ENCODE data around the gene UGT1A5.

UGT1A5 gene

DNA sequence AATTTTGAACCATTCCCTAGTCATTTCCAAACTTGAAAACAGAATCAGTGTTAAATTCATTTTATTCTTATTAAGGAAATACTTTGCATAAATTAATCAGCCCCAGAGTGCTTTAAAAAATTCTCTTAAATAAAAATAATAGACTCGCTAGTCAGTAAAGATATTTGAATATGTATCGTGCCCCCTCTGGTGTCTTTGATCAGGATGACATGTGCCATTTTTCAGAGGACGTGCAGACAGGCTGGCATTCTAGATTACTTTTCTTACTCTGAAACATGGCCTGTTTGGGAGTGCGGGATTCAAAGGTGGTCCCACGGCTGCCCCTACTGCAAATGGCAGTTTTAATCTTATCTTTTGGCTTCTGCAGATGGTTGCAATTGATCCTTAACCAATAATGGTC, 59.9 kb downstream of the UGT1A5 start:
- Histone ChIP-seq H3K9me3 (ENCODE audit: control insufficient read depth, insufficient read depth, low read depth, low read length) (no peaks in the 10 kb centered on the region), H3K4me1 (ENCODE audit: control insufficient read depth, insufficient read depth, low read length) (no peaks in the 10 kb centered on the region), H3K27ac (ENCODE audit: extremely low read depth, low read depth, low read length) (no peak overlapping the region), H3K36me3 (ENCODE audit: control insufficient read depth in 2 of 2, insufficient read depth in 1 of 2, low read length in 2 of 2) (no peaks in the 10 kb centered on the region), H3K4me3 (ENCODE audit: low read depth, low read length) (no peak overlapping the region)
- ChIA-PET CTCF (no interaction called here), POLR2A (no interaction called here)
- TF ChIP-seq, protein P1, sequence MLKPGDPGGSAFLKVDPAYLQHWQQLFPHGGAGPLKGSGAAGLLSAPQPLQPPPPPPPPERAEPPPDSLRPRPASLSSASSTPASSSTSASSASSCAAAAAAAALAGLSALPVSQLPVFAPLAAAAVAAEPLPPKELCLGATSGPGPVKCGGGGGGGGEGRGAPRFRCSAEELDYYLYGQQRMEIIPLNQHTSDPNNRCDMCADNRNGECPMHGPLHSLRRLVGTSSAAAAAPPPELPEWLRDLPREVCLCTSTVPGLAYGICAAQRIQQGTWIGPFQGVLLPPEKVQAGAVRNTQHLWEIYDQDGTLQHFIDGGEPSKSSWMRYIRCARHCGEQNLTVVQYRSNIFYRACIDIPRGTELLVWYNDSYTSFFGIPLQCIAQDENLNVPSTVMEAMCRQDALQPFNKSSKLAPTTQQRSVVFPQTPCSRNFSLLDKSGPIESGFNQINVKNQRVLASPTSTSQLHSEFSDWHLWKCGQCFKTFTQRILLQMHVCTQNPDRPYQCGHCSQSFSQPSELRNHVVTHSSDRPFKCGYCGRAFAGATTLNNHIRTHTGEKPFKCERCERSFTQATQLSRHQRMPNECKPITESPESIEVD (tag by site-specific recombination; IDR thresholded peaks at IDR 0.05) = no peak
- no peak for TF ChIP-seq SCRT2 (tag by site-specific recombination; IDR thresholded peaks at IDR 0.05)
- TF ChIP-seq MEIS1 (CRISPR knock-in tag; IDR thresholded peaks at IDR 0.05; ENCODE audit: borderline replicate concordance) = no peak
- no peak for TF ChIP-seq OVOL3 (tag by site-specific recombination; IDR thresholded peaks at IDR 0.05)
- TF ChIP-seq ZNF354C (tag by site-specific recombination; IDR thresholded peaks at IDR 0.05; ENCODE audit: borderline replicate concordance, low read depth) = no peak
- no peak for TF ChIP-seq ZNF416 (tag by site-specific recombination; IDR thresholded peaks at IDR 0.05)
- no peak for TF ChIP-seq ZNF121 (tag by site-specific recombination; IDR thresholded peaks at IDR 0.05)
- TF ChIP-seq, protein P2, sequence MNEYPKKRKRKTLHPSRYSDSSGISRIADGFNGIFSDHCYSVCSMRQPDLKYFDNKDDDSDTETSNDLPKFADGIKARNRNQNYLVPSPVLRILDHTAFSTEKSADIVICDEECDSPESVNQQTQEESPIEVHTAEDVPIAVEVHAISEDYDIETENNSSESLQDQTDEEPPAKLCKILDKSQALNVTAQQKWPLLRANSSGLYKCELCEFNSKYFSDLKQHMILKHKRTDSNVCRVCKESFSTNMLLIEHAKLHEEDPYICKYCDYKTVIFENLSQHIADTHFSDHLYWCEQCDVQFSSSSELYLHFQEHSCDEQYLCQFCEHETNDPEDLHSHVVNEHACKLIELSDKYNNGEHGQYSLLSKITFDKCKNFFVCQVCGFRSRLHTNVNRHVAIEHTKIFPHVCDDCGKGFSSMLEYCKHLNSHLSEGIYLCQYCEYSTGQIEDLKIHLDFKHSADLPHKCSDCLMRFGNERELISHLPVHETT (tag by site-specific recombination; IDR thresholded peaks at IDR 0.05) = no peak
- no peak for TF ChIP-seq ZFP41 (tag by site-specific recombination; IDR thresholded peaks at IDR 0.05; ENCODE audit: borderline replicate concordance)
- TF ChIP-seq, protein P3, sequence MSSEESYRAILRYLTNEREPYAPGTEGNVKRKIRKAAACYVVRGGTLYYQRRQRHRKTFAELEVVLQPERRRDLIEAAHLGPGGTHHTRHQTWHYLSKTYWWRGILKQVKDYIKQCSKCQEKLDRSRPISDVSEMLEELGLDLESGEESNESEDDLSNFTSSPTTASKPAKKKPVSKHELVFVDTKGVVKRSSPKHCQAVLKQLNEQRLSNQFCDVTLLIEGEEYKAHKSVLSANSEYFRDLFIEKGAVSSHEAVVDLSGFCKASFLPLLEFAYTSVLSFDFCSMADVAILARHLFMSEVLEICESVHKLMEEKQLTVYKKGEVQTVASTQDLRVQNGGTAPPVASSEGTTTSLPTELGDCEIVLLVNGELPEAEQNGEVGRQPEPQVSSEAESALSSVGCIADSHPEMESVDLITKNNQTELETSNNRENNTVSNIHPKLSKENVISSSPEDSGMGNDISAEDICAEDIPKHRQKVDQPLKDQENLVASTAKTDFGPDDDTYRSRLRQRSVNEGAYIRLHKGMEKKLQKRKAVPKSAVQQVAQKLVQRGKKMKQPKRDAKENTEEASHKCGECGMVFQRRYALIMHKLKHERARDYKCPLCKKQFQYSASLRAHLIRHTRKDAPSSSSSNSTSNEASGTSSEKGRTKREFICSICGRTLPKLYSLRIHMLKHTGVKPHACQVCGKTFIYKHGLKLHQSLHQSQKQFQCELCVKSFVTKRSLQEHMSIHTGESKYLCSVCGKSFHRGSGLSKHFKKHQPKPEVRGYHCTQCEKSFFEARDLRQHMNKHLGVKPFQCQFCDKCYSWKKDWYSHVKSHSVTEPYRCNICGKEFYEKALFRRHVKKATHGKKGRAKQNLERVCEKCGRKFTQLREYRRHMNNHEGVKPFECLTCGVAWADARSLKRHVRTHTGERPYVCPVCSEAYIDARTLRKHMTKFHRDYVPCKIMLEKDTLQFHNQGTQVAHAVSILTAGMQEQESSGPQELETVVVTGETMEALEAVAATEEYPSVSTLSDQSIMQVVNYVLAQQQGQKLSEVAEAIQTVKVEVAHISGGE (tag by site-specific recombination; conservative IDR thresholded peaks at IDR 0.05; ENCODE audit: low read depth) = no peak
- TF ChIP-seq, protein P4, sequence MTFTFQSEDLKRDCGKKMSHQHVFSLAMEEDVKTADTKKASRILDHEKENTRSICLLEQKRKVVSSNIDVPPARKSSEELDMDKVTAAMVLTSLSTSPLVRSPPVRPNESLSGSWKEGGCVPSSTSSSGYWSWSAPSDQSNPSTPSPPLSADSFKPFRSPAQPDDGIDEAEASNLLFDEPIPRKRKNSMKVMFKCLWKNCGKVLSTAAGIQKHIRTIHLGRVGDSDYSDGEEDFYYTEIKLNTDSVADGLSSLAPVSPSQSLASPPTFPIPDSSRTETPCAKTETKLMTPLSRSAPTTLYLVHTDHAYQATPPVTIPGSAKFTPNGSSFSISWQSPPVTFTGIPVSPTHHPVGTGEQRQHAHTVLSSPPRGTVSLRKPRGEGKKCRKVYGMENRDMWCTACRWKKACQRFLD (tag by site-specific recombination; IDR thresholded peaks at IDR 0.05) = no peak
- no peak for TF ChIP-seq SP7 (tag by site-specific recombination; IDR thresholded peaks at IDR 0.05)

DNA sequence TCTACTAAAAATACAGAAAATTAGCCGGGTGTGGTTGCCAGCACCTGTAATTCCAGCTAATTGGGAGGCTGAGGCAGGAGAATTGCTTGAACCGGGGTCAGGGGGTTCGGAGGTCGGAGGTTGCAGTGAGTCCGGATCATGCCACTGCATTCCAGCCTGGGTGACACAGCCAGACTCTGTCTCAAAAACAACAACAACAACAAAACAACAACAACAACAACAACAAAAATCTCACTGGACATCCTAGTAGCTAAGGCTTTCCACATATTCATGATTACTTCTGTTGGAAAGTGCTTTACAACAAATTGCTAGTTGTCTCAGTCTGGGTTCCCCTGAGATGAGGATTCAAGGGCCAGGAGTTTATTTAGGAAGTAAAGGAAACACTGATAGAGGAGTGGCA, 61.1 kb downstream of the UGT1A5 start:
- no peak overlapping the region for H3K27ac ChIP-seq (ENCODE audit: extremely low read depth, low read depth, low read length)
- H3K4me1 ChIP-seq (ENCODE audit: control insufficient read depth, insufficient read depth, low read length) = no peaks in the 10 kb centered on the region
- no peak overlapping the region for H3K4me3 ChIP-seq (ENCODE audit: low read depth, low read length)
- no peaks in the 10 kb centered on the region for H3K36me3 ChIP-seq (ENCODE audit: control insufficient read depth in 2 of 2, insufficient read depth in 1 of 2, low read length in 2 of 2)
- no peaks in the 10 kb centered on the region for H3K9me3 ChIP-seq (ENCODE audit: control insufficient read depth, insufficient read depth, low read depth, low read length)
- ChIA-PET POLR2A (no interaction called here), CTCF (no interaction called here)
- TF ChIP-seq, protein P5, sequence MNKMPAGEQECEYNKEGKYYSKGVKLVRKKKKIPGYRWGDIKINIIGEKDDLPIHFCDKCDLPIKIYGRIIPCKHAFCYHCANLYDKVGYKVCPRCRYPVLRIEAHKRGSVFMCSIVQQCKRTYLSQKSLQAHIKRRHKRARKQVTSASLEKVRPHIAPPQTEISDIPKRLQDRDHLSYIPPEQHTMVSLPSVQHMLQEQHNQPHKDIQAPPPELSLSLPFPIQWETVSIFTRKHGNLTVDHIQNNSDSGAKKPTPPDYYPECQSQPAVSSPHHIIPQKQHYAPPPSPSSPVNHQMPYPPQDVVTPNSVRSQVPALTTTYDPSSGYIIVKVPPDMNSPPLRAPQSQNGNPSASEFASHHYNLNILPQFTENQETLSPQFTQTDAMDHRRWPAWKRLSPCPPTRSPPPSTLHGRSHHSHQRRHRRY (tag by site-specific recombination; IDR thresholded peaks at IDR 0.05) = no peak
- TF ChIP-seq ZBTB1 (tag by site-specific recombination; IDR thresholded peaks at IDR 0.05) (no peak), YY1 (tag by site-specific recombination; IDR thresholded peaks at IDR 0.05) (no peak), ZNF174 (tag by site-specific recombination; IDR thresholded peaks at IDR 0.05) (no peak), ZNF214 (tag by site-specific recombination; IDR thresholded peaks at IDR 0.05; ENCODE audit: borderline replicate concordance) (no peak), GLIS1 (tag by site-specific recombination; IDR thresholded peaks at IDR 0.05) (no peak)
- TF ChIP-seq, protein P4 (tag by site-specific recombination; IDR thresholded peaks at IDR 0.05) = no peak
- TF ChIP-seq, protein P6, sequence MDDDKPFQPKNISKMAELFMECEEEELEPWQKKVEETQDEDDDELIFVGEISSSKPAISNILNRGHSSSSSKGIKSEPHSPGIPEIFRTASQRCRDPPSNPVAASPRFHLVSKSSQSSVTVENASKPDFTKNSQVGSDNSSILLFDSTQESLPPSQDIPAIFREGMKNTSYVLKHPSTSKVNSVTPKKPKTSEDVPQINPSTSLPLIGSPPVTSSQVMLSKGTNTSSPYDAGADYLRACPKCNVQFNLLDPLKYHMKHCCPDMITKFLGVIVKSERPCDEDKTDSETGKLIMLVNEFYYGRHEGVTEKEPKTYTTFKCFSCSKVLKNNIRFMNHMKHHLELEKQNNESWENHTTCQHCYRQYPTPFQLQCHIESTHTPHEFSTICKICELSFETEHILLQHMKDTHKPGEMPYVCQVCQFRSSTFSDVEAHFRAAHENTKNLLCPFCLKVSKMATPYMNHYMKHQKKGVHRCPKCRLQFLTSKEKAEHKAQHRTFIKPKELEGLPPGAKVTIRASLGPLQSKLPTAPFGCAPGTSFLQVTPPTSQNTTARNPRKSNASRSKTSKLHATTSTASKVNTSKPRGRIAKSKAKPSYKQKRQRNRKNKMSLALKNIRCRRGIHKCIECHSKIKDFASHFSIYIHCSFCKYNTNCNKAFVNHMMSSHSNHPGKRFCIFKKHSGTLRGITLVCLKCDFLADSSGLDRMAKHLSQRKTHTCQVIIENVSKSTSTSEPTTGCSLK (tag by site-specific recombination; IDR thresholded peaks at IDR 0.05) = no peak

Measured in HEK293 (cell line).